K562 (cell line): ENCODE measurements around the gene INVS. TPM values are rescaled to one million over a fixed set of nuclear protein-coding genes. Genes with fewer than 3 reads are reported as not detected.

Experiments
- ATF6 ChIP-seq: sonication (generic); formaldehyde crosslinking; IDR thresholded peaks from 2 replicates; pipeline ENCODE4 v1.4.0; 2020; ENCODE audit warnings: mild to moderate bottlenecking, missing genetic modification reagents
- CBFA2T2 ChIP-seq: fragments of 450-650 bp; conservative IDR thresholded peaks from 2 replicates; pipeline ENCODE4 v1.6.1; 2017; ENCODE audit warnings: mild to moderate bottlenecking
- CBFB ChIP-seq: sonication (generic); formaldehyde crosslinking; IDR thresholded peaks from 2 replicates; pipeline ENCODE4 v1.4.0; 2020; ENCODE audit warnings: mild to moderate bottlenecking, missing genetic modification reagents
- EHMT2 ChIP-seq: fragments of 450-650 bp; IDR thresholded peaks from 2 replicates; pipeline ENCODE4 v1.6.1; 2018; ENCODE audit warnings: antibody characterized with exemption
- ETV6 ChIP-seq, 3 experiments: fragments of 150-350 bp in 1 of 3; sonication (generic) in 1 of 3; formaldehyde crosslinking in 1 of 3; IDR thresholded peaks; 2 replicates each; pipeline versions ENCODE4 v1.6.1 to v1.8.0; 2014 to 2022; ENCODE audit warnings: borderline replicate concordance in 2 of 3, low read depth in 2 of 3, antibody characterized with exemption in 1 of 3, low read length in 1 of 3, mild to moderate bottlenecking in 1 of 3, missing genetic modification reagents in 1 of 3
- HDAC1 ChIP-seq, 2 experiments: fragments of 450-650 bp; IDR thresholded peaks; 2 replicates each; pipeline ENCODE4 v1.6.1; 2016 to 2017; ENCODE audit warnings: inconsistent platforms in 1 of 2, mild to moderate bottlenecking in 1 of 2, moderate library complexity in 1 of 2
- MLLT1 ChIP-seq, 2 experiments: fragments of 450-650 bp; IDR thresholded peaks; 2 replicates each; pipeline ENCODE4 v1.6.1; 2016
- MTA2 ChIP-seq: fragments of 450-650 bp; IDR thresholded peaks from 2 replicates; pipeline ENCODE4 v1.6.1; 2016; ENCODE audit warnings: low read depth
- NCOA2 ChIP-seq, 2 experiments: fragments of 450-650 bp; IDR thresholded peaks; 2 replicates each; pipeline ENCODE4 v1.6.1; 2018; ENCODE audit warnings: mild to moderate bottlenecking in 2 of 2, moderate library complexity in 1 of 2; ENCODE audit not compliant: partially characterized antibody in 2 of 2
- PBX2 ChIP-seq, 2 experiments: IDR thresholded peaks in 1 of 2; conservative IDR thresholded peaks in 1 of 2; 2 replicates each; pipeline ENCODE4 v1.6.1; 2016; ENCODE audit warnings: low read depth in 2 of 2, mild to moderate bottlenecking in 1 of 2, missing compliant biosample characterization in 1 of 2, missing genetic modification characterization in 1 of 2, moderate library complexity in 1 of 2
- RBM17 ChIP-seq: fragments of 200-400 bp; formaldehyde crosslinking; IDR thresholded peaks from 2 replicates; pipeline ENCODE4 v1.6.1; 2017; ENCODE audit warnings: low read depth, mild to moderate bottlenecking, low read length, borderline replicate concordance
- SRF ChIP-seq, 2 experiments: fragments of 250-450, 450-650 bp in 1 of 2; sonication (Bioruptor Pico) in 1 of 2; sonication (generic) in 1 of 2; formaldehyde crosslinking; IDR thresholded peaks; 2 replicates each; pipeline versions ENCODE4 v1.5.0 to v1.5.1; 2020 to 2022; ENCODE audit warnings: mild to moderate bottlenecking in 1 of 2, missing genetic modification reagents in 1 of 2
- TARDBP ChIP-seq: fragments of 450-650 bp; IDR thresholded peaks from 2 replicates; pipeline ENCODE4 v1.6.1; 2016
- THAP7 ChIP-seq: fragments of 250-450 bp; sonication (Bioruptor Pico); IDR thresholded peaks from 2 replicates; pipeline ENCODE4 v1.5.0; 2021
- ZNF253 ChIP-seq: fragments of 250-450 bp; sonication (Bioruptor Pico); conservative IDR thresholded peaks from 2 replicates; pipeline ENCODE4 v1.6.1; 2021; ENCODE audit warnings: mild to moderate bottlenecking
- ZNF512 ChIP-seq: IDR thresholded peaks from 2 replicates; pipeline ENCODE4 v1.6.1; 2016; ENCODE audit warnings: missing genetic modification characterization, missing compliant biosample characterization
- ZNF57 ChIP-seq: fragments of 450-650 bp; formaldehyde crosslinking; IDR thresholded peaks from 2 replicates; pipeline ENCODE4 v1.4.0; 2020; ENCODE audit warnings: mild to moderate bottlenecking, moderate library complexity
- ZNF778 ChIP-seq: fragments of 450-650 bp; formaldehyde crosslinking; IDR thresholded peaks from 2 replicates; pipeline ENCODE4 v1.4.0; 2020; ENCODE audit warnings: mild to moderate bottlenecking, moderate library complexity
- polyA plus RNA-seq, 8 experiments: library from polyadenylated mRNA; depleted of rRNA in 4 of 8; stranded (reverse) in 5 of 8; unstranded in 3 of 8; fragments of >200 nt; fragmentation: Nextera tagmentation in 2 of 8; fragmentation: Illumina TruSeq in 1 of 8; extraction: Ambion mirVana in 2 of 8; extraction: Trizol in 1 of 8; gene quantifications; 2 replicates each; pipeline versions ENCODE4 v1.2.1 to v1.2.3, GENCODE V29; 2011 to 2014; ENCODE audit warnings: inconsistent platforms in 1 of 8, missing spikeins in 1 of 8
- total RNA-seq, 7 experiments: library from RNA; depleted of rRNA in 6 of 7; stranded (reverse); fragments of >200 nt in 6 of 7; fragmentation: Illumina TruSeq in 2 of 7; extraction: Trizol in 2 of 7; gene quantifications; 2 replicates each; pipeline versions ENCODE4 v1.2.1 to v1.2.3, GENCODE V29; 2011 to 2021; ENCODE audit warnings: low replicate concordance in 1 of 7

INVS gene
- total and polyA plus RNA-seq, 9 of the 15 experiments (the other 6 are each of a cell fraction or from before 2014, with no cell fraction given), result 0.77 to 18.5 (median 10.0) TPM

- TF ChIP-seq PBX2 (CRISPR knock-in tag; IDR thresholded peaks at IDR 0.05; ENCODE audit: low read depth), result no peak
- TF ChIP-seq PBX2 (tag; conservative IDR thresholded peaks at IDR 0.05; ENCODE audit: low read depth), result no peak
- no peak for TF ChIP-seq ZNF512 (tag)
- no peak for TF ChIP-seq CBFA2T2
- no peak for TF ChIP-seq ZNF253
- peak; percentile 19; the same call in 1 of the 2 replicates for TF ChIP-seq ATF6 (CRISPR knock-in tag)
- no peak for TF ChIP-seq THAP7 (CRISPR knock-in tag)
- TF ChIP-seq SRF (CRISPR knock-in tag; IDR thresholded peaks at IDR 0.05), result 0 out of 4 replicates have a peak, but pooled peaks of 1 of the 2 experiments have one; percentile 18
- TF ChIP-seq RBM17, result no peak
- no peak for TF ChIP-seq ETV6 (IDR thresholded peaks at IDR 0.05; ENCODE audit: borderline replicate concordance in 1 of 2, low read depth in 2 of 2, low read length in 1 of 2)
- TF ChIP-seq ETV6 (CRISPR knock-in tag; IDR thresholded peaks at IDR 0.05; ENCODE audit: borderline replicate concordance), result no peak
- TF ChIP-seq HDAC1 (IDR thresholded peaks at IDR 0.05), result peak in 1 of 2 experiments; percentile 90; a peak in 1 of 4 replicates
- no peak for TF ChIP-seq EHMT2
- TF ChIP-seq MTA2, result no peak
- no peak for TF ChIP-seq ZNF778
- TF ChIP-seq MLLT1 (IDR thresholded peaks at IDR 0.05), result no peak
- TF ChIP-seq CBFB (CRISPR knock-in tag), result 0 out of 2 replicates have a peak, but pooled peaks have one; percentile 16
- no peak for TF ChIP-seq NCOA2 (IDR thresholded peaks at IDR 0.05; ENCODE audit: partially characterized antibody in 2 of 2)
- TF ChIP-seq ZNF57 (CRISPR knock-in tag), result no peak
- no peak for TF ChIP-seq TARDBP
These were observed at the start of gene INVS, which contains the start of gene ERP44 (continued) for GRCh38 chr9:100098887-100099721.
